OCI-LY7 (cell line): ENCODE results near the gene THSD7A.

ENCODE experiments used
- EZH2phosphoT487 ChIP-seq: fragments of 200-600 bp; sonication (generic); IDR thresholded peaks from 2 replicates; pipeline ENCODE4 v1.6.1; 2018; ENCODE audit warnings: low read depth, borderline replicate concordance, mild to moderate bottlenecking, mixed run types, antibody characterized with exemption, low read length, moderate library complexity, mixed read lengths
- TF ChIP-seq, protein P1 (sequence below): fragments of 200-600 bp; sonication (generic); conservative IDR thresholded peaks from 2 replicates; pipeline ENCODE4 v1.5.1; 2014; ENCODE audit warnings: mild to moderate bottlenecking, antibody characterized with exemption, low read length, moderate library complexity, mixed read lengths

GRCh38 chr7:11570922-11571550 is 261.0 kb downstream of the THSD7A start:
- TF ChIP-seq, protein P1, sequence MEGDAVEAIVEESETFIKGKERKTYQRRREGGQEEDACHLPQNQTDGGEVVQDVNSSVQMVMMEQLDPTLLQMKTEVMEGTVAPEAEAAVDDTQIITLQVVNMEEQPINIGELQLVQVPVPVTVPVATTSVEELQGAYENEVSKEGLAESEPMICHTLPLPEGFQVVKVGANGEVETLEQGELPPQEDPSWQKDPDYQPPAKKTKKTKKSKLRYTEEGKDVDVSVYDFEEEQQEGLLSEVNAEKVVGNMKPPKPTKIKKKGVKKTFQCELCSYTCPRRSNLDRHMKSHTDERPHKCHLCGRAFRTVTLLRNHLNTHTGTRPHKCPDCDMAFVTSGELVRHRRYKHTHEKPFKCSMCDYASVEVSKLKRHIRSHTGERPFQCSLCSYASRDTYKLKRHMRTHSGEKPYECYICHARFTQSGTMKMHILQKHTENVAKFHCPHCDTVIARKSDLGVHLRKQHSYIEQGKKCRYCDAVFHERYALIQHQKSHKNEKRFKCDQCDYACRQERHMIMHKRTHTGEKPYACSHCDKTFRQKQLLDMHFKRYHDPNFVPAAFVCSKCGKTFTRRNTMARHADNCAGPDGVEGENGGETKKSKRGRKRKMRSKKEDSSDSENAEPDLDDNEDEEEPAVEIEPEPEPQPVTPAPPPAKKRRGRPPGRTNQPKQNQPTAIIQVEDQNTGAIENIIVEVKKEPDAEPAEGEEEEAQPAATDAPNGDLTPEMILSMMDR, result no peak
- no peak for TF ChIP-seq EZH2phosphoT487
